ENCODE data around the gene MOB1A. TPM values are rescaled to one million over a fixed set of nuclear protein-coding genes. Genes with fewer than 3 reads are reported as not detected.
"Not testable (repeated sequence)": the region's sequence is repeated elsewhere in the genome, so short reads cannot be mapped to it uniquely, and the experiment has no call there.

MOB1A gene
- polyA plus RNA-seq, 3 donors, result 96.4 to 99.9 (median 98.6) TPM

DNA sequence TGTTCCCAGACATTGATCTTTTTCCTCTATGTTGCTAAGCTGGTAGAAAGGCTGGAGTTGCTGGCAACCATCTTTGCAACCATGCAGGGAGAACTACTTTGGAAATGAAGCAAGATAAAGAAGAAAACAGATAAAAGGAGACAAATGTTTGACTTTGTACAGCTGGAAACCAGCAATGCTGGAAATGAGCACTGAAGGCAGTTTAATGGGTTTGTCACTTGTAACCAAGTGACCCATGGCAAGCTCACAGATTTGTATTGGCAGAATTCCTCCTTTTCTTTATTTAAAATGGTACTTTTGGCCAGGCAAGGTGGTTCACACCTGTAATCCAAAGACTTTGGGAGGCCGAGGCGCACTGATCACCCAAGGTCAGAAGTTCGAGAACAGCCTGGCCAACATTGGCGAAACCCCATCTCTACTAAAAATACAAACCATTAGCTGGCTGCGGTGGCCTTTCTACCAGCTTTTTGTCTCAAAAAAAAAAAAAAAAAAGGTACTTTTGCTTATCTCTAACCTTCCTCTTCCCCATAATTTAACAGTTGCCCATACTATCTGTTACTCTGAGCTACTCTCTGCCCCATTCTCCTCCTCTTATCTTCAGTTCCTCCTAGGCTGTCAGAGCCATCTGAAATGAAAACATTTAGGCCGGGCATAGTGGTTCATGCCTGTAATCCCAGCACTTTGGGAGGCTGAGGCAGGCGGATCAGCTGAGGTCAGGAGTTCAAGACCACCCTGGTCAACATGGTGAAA lies 28.9 kb downstream of the MOB1A start:
- DNase-seq (ENCODE audit: low read depth in 3 of 3, low spot score in 2 of 3), result no peak

- no peak for DNase-seq (ENCODE audit: low read depth in 3 of 3, low spot score in 2 of 3)
Measured at GRCh38 chr2:74149247-74149525, 29.5 kb downstream of the MOB1A start.

- no peak for DNase-seq (ENCODE audit: low read depth in 3 of 3, low spot score in 2 of 3)
Measured at GRCh38 chr2:74148457-74149246, 30.0 kb downstream of the MOB1A start.

DNA sequence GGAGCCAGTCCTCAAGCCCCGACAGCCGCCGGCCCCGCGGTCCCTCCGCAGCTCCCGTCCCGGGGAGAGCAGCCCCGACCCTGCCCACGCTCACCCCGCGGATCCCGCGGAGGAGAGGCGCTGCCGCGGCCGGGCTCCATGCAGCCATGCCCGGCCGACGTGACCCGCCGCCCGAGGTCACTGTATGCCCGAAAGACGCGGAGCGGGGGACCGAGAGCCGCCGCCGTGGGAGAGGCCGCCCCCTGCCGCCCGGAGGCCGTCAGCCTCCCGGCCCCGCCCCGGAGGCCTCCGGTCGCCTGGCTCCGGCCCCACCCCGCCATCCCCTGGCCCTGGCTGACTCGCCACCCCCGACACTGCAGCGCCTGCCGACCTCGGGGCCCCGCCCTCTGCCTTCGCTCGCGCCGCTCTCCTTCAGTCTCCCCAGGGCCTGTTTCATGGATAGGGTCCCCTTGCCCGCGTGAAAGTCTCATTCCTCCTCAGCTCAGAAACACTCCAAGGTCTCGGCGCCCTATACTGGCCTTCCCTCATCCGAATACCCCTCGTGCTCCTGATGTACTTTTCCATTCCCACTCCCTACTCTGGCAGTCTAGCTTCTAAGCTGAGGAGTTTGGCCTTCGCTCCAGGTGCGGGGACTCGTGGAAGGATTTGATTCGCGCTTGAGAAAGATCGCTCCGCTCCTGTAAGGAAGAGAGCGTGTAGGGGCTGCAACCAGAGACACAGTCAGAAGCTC lies 30.8 kb downstream of the MOB1A start, which contains the start of gene BOLA3:
Gene BOLA3 (minus strand): TSS at position 186 of the 730 bp plus-strand sequence. CDS start 38 bp downstream, at position 148.
- peak; percentile 33 to 65 (median 37) for DNase-seq (ENCODE audit: low read depth in 3 of 3, low spot score in 2 of 3)

- DNase-seq (ENCODE audit: low read depth in 3 of 3, low spot score in 2 of 3), result peak in 1 of 3 donors; percentile 9
Measured at GRCh38 chr2:74146929-74147726, 31.6 kb downstream of the MOB1A start.

GRCh38 chr2:74142340-74142739 lies 36.3 kb downstream of the MOB1A start:
- DNase-seq (ENCODE audit: low read depth in 3 of 3, low spot score in 2 of 3), result no peak

GRCh38 chr2:74138600-74139323 lies 39.9 kb downstream of the MOB1A start:
- DNase-seq (ENCODE audit: low read depth in 3 of 3, low spot score in 2 of 3), result no peak

GRCh38 chr2:74137651-74138599 lies 40.8 kb downstream of the MOB1A start:
- DNase-seq (ENCODE audit: low read depth in 3 of 3, low spot score in 2 of 3), result no peak

GRCh38 chr2:74131901-74132300 lies 46.8 kb downstream of the MOB1A start:
- no peak for DNase-seq (ENCODE audit: low read depth in 3 of 3, low spot score in 2 of 3)

- no peak for DNase-seq (ENCODE audit: low read depth in 3 of 3, low spot score in 2 of 3)
Measured at GRCh38 chr2:74130211-74130995, 48.3 kb downstream of the MOB1A start.

DNA sequence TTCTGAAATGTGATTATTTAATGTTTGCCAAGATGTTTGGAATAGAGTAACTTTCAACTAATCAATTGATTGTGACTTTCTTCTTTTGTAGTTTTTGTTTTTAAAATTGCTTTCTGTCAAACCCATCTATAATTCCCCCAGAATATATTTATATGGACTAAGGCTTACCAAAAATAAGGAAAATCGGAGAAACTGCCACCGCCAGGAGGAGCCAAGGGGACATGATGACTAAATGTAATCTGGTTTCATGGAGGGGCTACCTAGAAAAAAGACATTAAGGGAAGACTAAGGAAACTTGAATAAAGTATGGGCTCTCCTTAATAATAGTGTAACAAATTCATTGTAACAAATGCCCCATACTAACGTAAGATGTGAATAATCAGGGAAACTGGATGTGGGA lies 50.5 kb downstream of the MOB1A start:
- no peak for DNase-seq (ENCODE audit: low read depth in 3 of 3, low spot score in 2 of 3)

DNA sequence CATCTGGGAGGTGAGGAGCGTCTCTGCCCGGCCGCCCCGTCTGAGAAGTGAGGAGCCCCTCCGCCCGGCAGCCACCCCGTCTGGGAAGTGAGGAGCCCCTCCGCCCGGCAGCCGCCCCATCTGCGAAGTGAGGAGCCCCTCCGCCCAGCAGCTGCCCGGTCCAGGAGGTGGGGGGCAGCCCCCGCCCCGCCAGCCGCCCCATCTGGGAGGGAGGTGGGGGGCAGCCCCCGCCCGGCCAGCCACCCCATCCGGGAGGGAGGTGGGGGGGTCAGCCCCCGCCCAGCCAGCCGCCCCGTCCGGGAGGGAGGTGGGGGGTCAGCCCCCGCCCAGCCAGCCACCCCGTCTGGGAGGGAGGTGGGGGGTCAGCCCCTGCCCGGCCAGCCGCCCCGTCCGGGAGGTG lies 54.7 kb downstream of the MOB1A start:
- not testable (repeated sequence) for DNase-seq (ENCODE audit: low read depth in 3 of 3, low spot score in 2 of 3)

DNA sequence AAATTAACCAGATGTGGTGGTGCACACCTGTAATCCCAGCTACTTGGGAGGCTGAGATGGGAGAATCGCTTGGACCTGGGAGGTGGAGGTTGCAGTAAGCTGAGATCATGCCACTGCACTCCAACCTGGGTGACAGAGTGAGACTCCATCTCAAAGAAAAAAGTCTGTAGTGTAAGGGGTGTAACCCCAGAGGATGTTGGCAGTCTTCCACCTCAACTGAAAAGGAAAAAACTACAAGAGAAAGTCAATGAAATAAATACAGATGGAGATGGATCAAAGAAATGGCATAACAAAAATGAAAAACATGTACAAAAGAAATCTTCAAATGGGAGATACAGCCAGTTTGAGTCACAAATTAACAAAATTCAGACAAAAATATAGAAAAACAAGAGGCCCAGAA lies 56.8 kb downstream of the MOB1A start:
- DNase-seq (ENCODE audit: low read depth in 3 of 3, low spot score in 2 of 3), result not testable (repeated sequence)

- DNase-seq (ENCODE audit: low read depth in 3 of 3, low spot score in 2 of 3), result peak; percentile 61 to 67 (median 65)
Measured at GRCh38 chr2:74119912-74120825, 58.5 kb downstream of the MOB1A start.

- no peak for DNase-seq (ENCODE audit: low read depth in 3 of 3, low spot score in 2 of 3)
Measured at GRCh38 chr2:74119339-74119738, 59.3 kb downstream of the MOB1A start.

GRCh38 chr2:74111380-74111779 lies 67.3 kb downstream of the MOB1A start:
- DNase-seq (ENCODE audit: low read depth in 3 of 3, low spot score in 2 of 3), result no peak

GRCh38 chr2:74110537-74110936 lies 68.1 kb downstream of the MOB1A start:
- DNase-seq (ENCODE audit: low read depth in 3 of 3, low spot score in 2 of 3), result no peak
